ENCODE data around the gene MYD88.

DNA sequence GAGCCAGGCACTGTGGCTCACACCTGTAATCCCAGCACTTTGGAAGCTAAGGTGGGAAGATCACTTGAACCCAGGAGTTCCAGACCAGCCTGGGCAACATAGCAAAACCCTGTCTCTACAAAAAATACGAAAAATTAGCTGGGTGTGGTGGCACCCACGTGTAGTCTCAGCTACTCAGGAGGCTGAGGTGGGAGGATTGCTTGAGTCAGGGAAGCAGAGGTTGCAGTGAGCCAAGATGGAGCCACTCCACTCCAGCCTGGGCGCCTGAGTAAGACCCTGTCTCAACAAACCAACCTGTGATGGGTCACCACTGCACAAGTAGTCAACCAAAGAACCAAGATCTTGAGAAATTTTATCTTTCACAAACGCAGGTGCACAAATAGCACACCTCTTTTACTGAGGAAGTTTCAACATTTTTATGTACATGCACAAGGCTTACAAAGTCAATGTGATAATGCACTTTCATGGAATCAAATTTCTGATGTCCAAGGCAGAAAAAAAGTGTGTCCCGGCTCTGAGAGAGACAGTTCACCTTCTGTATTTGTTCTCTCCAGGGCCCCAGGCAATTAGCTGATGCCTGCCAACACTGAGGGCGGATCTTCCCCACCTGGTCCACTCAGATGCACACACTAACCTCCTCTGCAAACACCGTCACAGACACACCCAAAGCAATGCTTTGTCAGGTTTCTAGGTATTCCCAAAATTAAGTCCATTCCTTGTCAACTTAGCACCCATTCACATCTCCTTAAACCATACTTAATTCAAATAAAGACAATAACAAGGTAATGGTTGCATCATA is 13.9 kb upstream of the MYD88 start:
- no peak for TF ChIP-seq CTCF (conservative IDR thresholded peaks at IDR 0.05; ENCODE audit: low read length)
- TF ChIP-seq EZH2phosphoT487 (IDR thresholded peaks at IDR 0.05; ENCODE audit: borderline replicate concordance, low read depth, low read length) = no peak
